PFSK-1 (cell line): Measurements from ENCODE around the gene GJA9.

Source experiments
- FOXP2 ChIP-seq: optimal IDR thresholded peaks from 2 replicates; pipeline ENCODE3; 2011; ENCODE audit warnings: borderline replicate concordance, control low read depth, inconsistent platforms; ENCODE audit not compliant: insufficient read depth; ENCODE audit errors: extremely low read length, extremely low read depth
- POLR2AphosphoS5 ChIP-seq: IDR thresholded peaks from 2 replicates; pipeline ENCODE4 v1.6.1; 2012; ENCODE audit warnings: low read depth, mild to moderate bottlenecking, control low read depth, low read length, moderate library complexity
- REST ChIP-seq, 2 experiments: IDR thresholded peaks; 2 replicates each; pipeline versions ENCODE4 v1.6.1 to v1.8.0; 2011 to 2012; ENCODE audit warnings: low read depth in 2 of 2, low read length in 2 of 2, control low read depth in 1 of 2, inconsistent platforms in 1 of 2, mild to moderate bottlenecking in 1 of 2, moderate library complexity in 1 of 2; ENCODE audit not compliant: insufficient read depth in 1 of 2
- SIN3A ChIP-seq: IDR thresholded peaks from 2 replicates; pipeline ENCODE4 v1.6.1; 2012; ENCODE audit warnings: mild to moderate bottlenecking, low read length, moderate library complexity, borderline replicate concordance; ENCODE audit not compliant: insufficient read depth
- TAF1 ChIP-seq: IDR thresholded peaks from 2 replicates; pipeline ENCODE4 v1.6.1; 2012; ENCODE audit warnings: low read length, control low read depth, borderline replicate concordance; ENCODE audit not compliant: insufficient read depth

Gene GJA9

GRCh38 chr1:38923607-38924006 lies 42.2 kb upstream of the GJA9 start:
- TF ChIP-seq FOXP2: no peak
- no peak for TF ChIP-seq TAF1
- TF ChIP-seq SIN3A: no peak
- no peak for TF ChIP-seq REST (IDR thresholded peaks at IDR 0.05; ENCODE audit: insufficient read depth in 1 of 2, low read depth in 2 of 2, low read length in 2 of 2)
- no peak for TF ChIP-seq POLR2AphosphoS5

- no peak for TF ChIP-seq REST (IDR thresholded peaks at IDR 0.05; ENCODE audit: insufficient read depth in 1 of 2, low read depth in 2 of 2, low read length in 2 of 2)
- TF ChIP-seq POLR2AphosphoS5: no peak
- no peak for TF ChIP-seq SIN3A
- TF ChIP-seq TAF1: no peak
- no peak for TF ChIP-seq FOXP2
Observed at GRCh38 chr1:38919130-38919529, 37.7 kb upstream of the GJA9 start.

GRCh38 chr1:38918568-38918967 lies 37.2 kb upstream of the GJA9 start:
- no peak for TF ChIP-seq POLR2AphosphoS5
- no peak for TF ChIP-seq SIN3A
- no peak for TF ChIP-seq REST (IDR thresholded peaks at IDR 0.05; ENCODE audit: insufficient read depth in 1 of 2, low read depth in 2 of 2, low read length in 2 of 2)
- TF ChIP-seq FOXP2: no peak
- TF ChIP-seq TAF1: no peak

- TF ChIP-seq POLR2AphosphoS5 (no peak), SIN3A (no peak), REST (IDR thresholded peaks at IDR 0.05; ENCODE audit: insufficient read depth in 1 of 2, low read depth in 2 of 2, low read length in 2 of 2) (no peak), FOXP2 (no peak), TAF1 (no peak)
Observed at GRCh38 chr1:38917772-38918171, 36.4 kb upstream of the GJA9 start.

- no peak for TF ChIP-seq POLR2AphosphoS5
- TF ChIP-seq TAF1: no peak
- no peak for TF ChIP-seq FOXP2
- TF ChIP-seq REST (IDR thresholded peaks at IDR 0.05; ENCODE audit: insufficient read depth in 1 of 2, low read depth in 2 of 2, low read length in 2 of 2): no peak
- TF ChIP-seq SIN3A: no peak
Observed at GRCh38 chr1:38917337-38917736, 36.0 kb upstream of the GJA9 start.
